GM04504 (cell line): ENCODE measurements around the gene DLL4.

Source experiments
- DNase-seq: peaks from one replicate; pipeline ENCODE4 v3.0.0-alpha.2; 2012; ENCODE audit warnings: low read depth

DLL4 gene

GRCh38 chr15:40928821-40929659 lies at the start of gene DLL4:
Gene DLL4 (plus strand): TSS chr15:40929340. CDS start chr15:40929669, 329 bp downstream.
- no peak for DNase-seq

GRCh38 chr15:40879609-40880008 lies 49.5 kb upstream of the DLL4 start:
- no peak for DNase-seq

- DNase-seq: no peak
These were observed 47.8 kb upstream of the DLL4 start for GRCh38 chr15:40881351-40881750.

- no peak for DNase-seq
These were observed 42.6 kb upstream of the DLL4 start for GRCh38 chr15:40886586-40886985.

GRCh38 chr15:40889112-40889511 lies 40.0 kb upstream of the DLL4 start:
- no peak for DNase-seq

- DNase-seq: no peak
These were observed 38.0 kb upstream of the DLL4 start for GRCh38 chr15:40891138-40891537.

GRCh38 chr15:40891810-40892446 lies 37.2 kb upstream of the DLL4 start:
- peak; percentile 13 for DNase-seq

GRCh38 chr15:40892447-40893012 lies 36.6 kb upstream of the DLL4 start:
- DNase-seq: no peak

GRCh38 chr15:40893019-40893670 lies 36.0 kb upstream of the DLL4 start:
- DNase-seq: no peak

- peak; percentile 90 for DNase-seq
These were observed 35.1 kb upstream of the DLL4 start, which contains the start of gene VPS18 for GRCh38 chr15:40893733-40894680. Gene VPS18 (plus strand): TSS chr15:40894450. CDS start chr15:40894769, 319 bp downstream.

GRCh38 chr15:40894681-40895448 lies 34.3 kb upstream of the DLL4 start:
- peak; percentile 48 for DNase-seq

- DNase-seq: no peak
These were observed 29.5 kb upstream of the DLL4 start for GRCh38 chr15:40899536-40900207.

- DNase-seq: no peak
These were observed 28.7 kb upstream of the DLL4 start for GRCh38 chr15:40900256-40901052.

- DNase-seq: no peak
These were observed 28.1 kb upstream of the DLL4 start for GRCh38 chr15:40901053-40901443.

- DNase-seq: no peak
These were observed 26.3 kb upstream of the DLL4 start for GRCh38 chr15:40902605-40903561.

GRCh38 chr15:40904552-40905201 lies 24.5 kb upstream of the DLL4 start:
- no peak for DNase-seq
